Peyer's patch (tissue), 4 donors: Measurements from ENCODE around the gene EDC3. TPM values are rescaled to one million over a fixed set of nuclear protein-coding genes. Genes with fewer than 3 reads are reported as not detected.

Experiments used
- DNase-seq, 3 donors: peaks; one replicate each; pipeline ENCODE4 v3.0.0-alpha.2; 2017 to 2019
- H3K27ac ChIP-seq, 4 donors: fragments of 200-600 bp; sonication (generic); one replicate each; pipeline ENCODE4 v1.5.1; 2016 to 2019
- H3K27me3 ChIP-seq, 2 donors: fragments of 200-600 bp; sonication (generic); one replicate each; pipeline ENCODE4 v1.5.1; 2019
- H3K36me3 ChIP-seq, 3 donors: fragments of 200-600 bp; sonication (generic); one replicate each; pipeline ENCODE4 v1.5.1; 2016 to 2019
- H3K4me1 ChIP-seq, 4 donors: fragments of 200-600 bp; sonication (generic); one replicate each; pipeline ENCODE4 v1.5.1; 2016 to 2019
- H3K4me3 ChIP-seq, 4 donors: fragments of 200-600 bp; sonication (generic); 1 replicate in 3 of 4; 2 replicates in 1 of 4; pipeline ENCODE4 v1.5.1; 2016 to 2019; ENCODE audit warnings: mild to moderate bottlenecking in 1 of 4
- H3K9me3 ChIP-seq, 4 donors: fragments of 200-600 bp; sonication (generic); one replicate each; pipeline ENCODE4 v1.5.1; 2016 to 2019; ENCODE audit warnings: mild to moderate bottlenecking in 1 of 4
- POLR2A ChIP-seq, 2 donors: fragments of 450-650 bp; IDR thresholded peaks; one replicate each; pipeline ENCODE4 v1.5.1; 2017; ENCODE audit warnings: antibody characterized with exemption in 2 of 2, mild to moderate bottlenecking in 2 of 2, moderate library complexity in 2 of 2
- total RNA-seq, 4 donors: library from RNA; depleted of rRNA; stranded (reverse); fragments of >200 nt; gene quantifications; one replicate each; pipeline ENCODE4 v1.1.0, GENCODE V29; 2016
- TF ChIP-seq, protein P1 (sequence below), 6 experiments: fragments of 450-650 bp in 4 of 6; fragments of 200-600 bp in 2 of 6; sonication (generic) in 1 of 6; IDR thresholded peaks; one replicate each; pipeline ENCODE4 v1.5.1; 2017 to 2019; ENCODE audit warnings: antibody characterized with exemption in 6 of 6, mild to moderate bottlenecking in 3 of 6, moderate library complexity in 1 of 6

EDC3 gene
- total RNA-seq, 4 donors from 2014 or later = 23.5 to 43.7 (median 32.2) TPM

GRCh38 chr15:74696808-74697207 lies 984 bp upstream of the EDC3 start:
- Histone ChIP-seq H3K36me3 (no peaks in the 10 kb centered on the region), H3K27me3 (no peaks in the 10 kb centered on the region), H3K27ac (no peak overlapping the region), H3K9me3 (no peaks in the 10 kb centered on the region), H3K4me1 (peaks cover 0 to 18% (median 4%) of the 10 kb centered on the region in 4 donors), H3K4me3 (peak overlapping the region in 1 of 4 donors; percentile 59)
- TF ChIP-seq, protein P1, sequence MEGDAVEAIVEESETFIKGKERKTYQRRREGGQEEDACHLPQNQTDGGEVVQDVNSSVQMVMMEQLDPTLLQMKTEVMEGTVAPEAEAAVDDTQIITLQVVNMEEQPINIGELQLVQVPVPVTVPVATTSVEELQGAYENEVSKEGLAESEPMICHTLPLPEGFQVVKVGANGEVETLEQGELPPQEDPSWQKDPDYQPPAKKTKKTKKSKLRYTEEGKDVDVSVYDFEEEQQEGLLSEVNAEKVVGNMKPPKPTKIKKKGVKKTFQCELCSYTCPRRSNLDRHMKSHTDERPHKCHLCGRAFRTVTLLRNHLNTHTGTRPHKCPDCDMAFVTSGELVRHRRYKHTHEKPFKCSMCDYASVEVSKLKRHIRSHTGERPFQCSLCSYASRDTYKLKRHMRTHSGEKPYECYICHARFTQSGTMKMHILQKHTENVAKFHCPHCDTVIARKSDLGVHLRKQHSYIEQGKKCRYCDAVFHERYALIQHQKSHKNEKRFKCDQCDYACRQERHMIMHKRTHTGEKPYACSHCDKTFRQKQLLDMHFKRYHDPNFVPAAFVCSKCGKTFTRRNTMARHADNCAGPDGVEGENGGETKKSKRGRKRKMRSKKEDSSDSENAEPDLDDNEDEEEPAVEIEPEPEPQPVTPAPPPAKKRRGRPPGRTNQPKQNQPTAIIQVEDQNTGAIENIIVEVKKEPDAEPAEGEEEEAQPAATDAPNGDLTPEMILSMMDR (IDR thresholded peaks at IDR 0.05) = no peak
- no peak for TF ChIP-seq POLR2A (IDR thresholded peaks at IDR 0.05)
- DNase-seq = no peak

DNA sequence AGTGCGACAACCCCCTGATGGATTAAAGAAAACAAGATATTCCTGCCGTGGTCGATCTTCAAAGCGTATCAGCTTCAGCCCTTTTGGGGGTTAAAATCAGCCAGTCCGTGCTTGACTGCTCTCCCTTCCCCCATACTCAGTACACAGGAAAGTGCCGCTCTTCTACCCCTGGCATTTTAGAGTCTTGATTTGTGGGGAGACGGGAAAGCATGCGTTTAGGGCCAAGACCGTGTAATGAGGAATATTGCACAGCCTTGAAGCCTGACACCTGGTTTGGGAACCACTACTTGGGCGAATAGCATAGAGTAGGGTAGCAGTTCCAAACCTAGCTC lies 540 bp upstream of the EDC3 start:
- Histone ChIP-seq H3K4me3 (peak overlapping the region; percentile 54 to 80 (median 68)), H3K4me1 (peaks cover 0 to 18% (median 4%) of the 10 kb centered on the region in 4 donors), H3K27me3 (no peaks in the 10 kb centered on the region), H3K36me3 (no peaks in the 10 kb centered on the region), H3K9me3 (no peaks in the 10 kb centered on the region), H3K27ac (peak overlapping the region; percentile 66 to 78 (median 74))
- no peak for DNase-seq
- TF ChIP-seq, protein P1 (IDR thresholded peaks at IDR 0.05) = no peak
- no peak for TF ChIP-seq POLR2A (IDR thresholded peaks at IDR 0.05)

DNA sequence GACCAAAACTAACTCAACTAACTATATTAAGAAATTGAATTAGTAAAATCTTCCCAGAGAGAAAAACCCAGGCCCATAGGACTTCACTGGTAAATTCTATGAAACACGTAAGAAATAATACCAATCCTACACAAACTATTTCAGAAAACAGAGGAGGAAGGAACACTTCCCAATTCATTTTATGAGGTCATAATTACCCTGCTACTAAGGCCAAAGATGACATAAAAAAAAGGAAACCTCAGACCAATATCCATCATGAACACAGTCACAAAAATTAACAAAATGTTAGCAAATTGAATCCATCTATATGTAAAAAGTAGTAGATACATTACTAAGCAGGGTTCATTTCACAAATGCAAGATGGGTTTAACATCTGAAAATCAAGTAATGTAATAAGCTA lies 3.5 kb downstream of the EDC3 start:
- DNase-seq = no peak
- H3K27ac ChIP-seq = no peak overlapping the region
- no peaks in the 10 kb centered on the region for H3K9me3 ChIP-seq
- H3K36me3 ChIP-seq = no peaks in the 10 kb centered on the region
- TF ChIP-seq, protein P1 (IDR thresholded peaks at IDR 0.05) = no peak
- TF ChIP-seq POLR2A (IDR thresholded peaks at IDR 0.05) = no peak
- no peak overlapping the region for H3K4me3 ChIP-seq
- H3K27me3 ChIP-seq = no peaks in the 10 kb centered on the region
- H3K4me1 ChIP-seq = peaks cover 0 to 18% (median 4%) of the 10 kb centered on the region in 4 donors

DNA sequence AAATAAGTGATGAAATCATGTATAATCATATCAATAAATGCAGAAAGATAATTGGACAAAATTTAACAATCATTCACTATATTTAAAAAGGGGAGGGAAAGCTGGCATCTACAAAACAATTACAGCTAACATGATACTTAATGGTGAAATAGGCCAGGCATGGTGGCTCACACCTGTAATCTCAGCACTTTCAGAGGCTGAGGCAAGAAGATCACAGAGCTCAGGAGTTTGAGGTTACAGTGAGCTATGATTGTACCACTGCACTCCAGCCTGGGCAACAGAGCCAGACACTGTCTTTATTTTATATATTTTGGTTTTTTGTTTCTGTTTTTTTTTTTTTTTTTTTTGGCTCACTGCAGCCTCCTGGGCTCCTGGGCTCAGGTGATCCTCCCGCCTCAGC lies 12.1 kb downstream of the EDC3 start:
- DNase-seq = no peak
- Histone ChIP-seq H3K36me3 (peaks cover 0 to 20% (median 0%) of the 10 kb centered on the region in 3 donors), H3K27ac (no peak overlapping the region), H3K9me3 (no peaks in the 10 kb centered on the region), H3K4me3 (no peak overlapping the region), H3K4me1 (no peaks in the 10 kb centered on the region), H3K27me3 (no peaks in the 10 kb centered on the region)
- TF ChIP-seq POLR2A (IDR thresholded peaks at IDR 0.05) = no peak
- TF ChIP-seq, protein P1 (IDR thresholded peaks at IDR 0.05) = no peak

DNA sequence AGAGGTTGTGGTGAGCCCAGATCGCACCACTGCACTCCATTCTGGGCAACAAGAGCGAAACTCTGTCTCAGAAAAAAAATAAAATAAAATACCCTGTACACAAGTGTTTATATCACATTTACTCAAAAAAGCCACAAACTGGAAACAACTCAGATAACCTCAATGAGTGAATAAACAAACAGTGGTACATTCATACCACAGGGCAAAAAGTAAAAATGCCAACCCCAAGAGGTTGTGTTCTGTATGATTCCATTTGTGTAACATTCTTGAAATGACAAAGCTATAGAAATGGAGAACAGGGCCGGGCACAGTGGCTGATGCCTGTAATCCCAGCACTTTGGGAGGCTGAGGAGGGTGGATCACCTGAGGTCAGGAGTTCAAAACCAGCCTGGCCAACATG lies 12.9 kb downstream of the EDC3 start:
- no peak overlapping the region for H3K27ac ChIP-seq

More for the DNA sequence above, 12.9 kb downstream of the EDC3 start:
- Histone ChIP-seq H3K4me1 (no peaks in the 10 kb centered on the region), H3K27me3 (no peaks in the 10 kb centered on the region), H3K4me3 (no peak overlapping the region), H3K9me3 (no peaks in the 10 kb centered on the region), H3K36me3 (peaks cover 0 to 20% (median 0%) of the 10 kb centered on the region in 3 donors)
- TF ChIP-seq, protein P1 (IDR thresholded peaks at IDR 0.05) = no peak
- no peak for TF ChIP-seq POLR2A (IDR thresholded peaks at IDR 0.05)
- DNase-seq = no peak
